Measurements from ENCODE around the gene NEK6. TPM values are rescaled to one million over a fixed set of nuclear protein-coding genes. Genes with fewer than 3 reads are reported as not detected.

NEK6 gene
- total and polyA plus RNA-seq, 9 of the 15 experiments (the other 6 are each of a cell fraction or from before 2014, with no cell fraction given): 3.1 to 19.0 (median 8.4) TPM

DNA sequence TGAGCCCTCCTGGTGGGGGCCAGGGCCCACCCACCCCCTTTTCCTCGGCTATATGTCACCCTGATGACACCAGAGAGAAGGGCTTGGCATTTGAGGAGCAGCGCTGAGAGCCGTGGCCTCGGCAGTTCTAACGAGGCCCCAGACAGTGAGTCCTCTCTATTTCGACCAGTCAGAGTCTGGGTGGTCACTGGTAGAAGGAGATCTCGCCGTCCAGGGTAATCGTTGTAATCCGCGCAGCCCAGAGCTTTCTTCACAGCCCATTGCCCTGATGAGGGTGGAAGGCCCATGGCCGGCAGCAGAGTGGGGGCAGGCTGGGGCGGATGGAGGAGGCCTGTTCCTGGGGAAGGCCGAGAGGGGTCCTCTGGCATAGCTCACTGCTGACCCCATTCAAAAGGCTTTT is 87.3 kb downstream of the NEK6 start:
- no peaks in the 10 kb centered on the region for H3K79me2 ChIP-seq (ENCODE audit: control insufficient read depth, insufficient read depth, low read length)
- H4K20me1 ChIP-seq (replicated peaks; ENCODE audit: control insufficient read depth, insufficient read depth, low read length): peaks cover 4% of the 10 kb centered on the region; the same call in 1 of the 2 replicates
- H3K27me3 ChIP-seq (ENCODE audit: control insufficient read depth in 2 of 2, insufficient read depth in 2 of 2, low read length in 2 of 2): no peaks in the 10 kb centered on the region
- in situ Hi-C loops (cut with MboI) (no loop called here), intact Hi-C loops (cut with micrococcal nuclease) (no loop called here)
- CTCF ChIA-PET (ENCODE audit: low intra/inter-chr PET ratio): no interaction called here
- no peak overlapping the region for H3K9ac ChIP-seq (ENCODE audit: insufficient read depth in 1 of 2, low read depth in 2 of 2, low read length in 2 of 2)
- H2AFZ ChIP-seq (ENCODE audit: low read depth, low read length): no peak overlapping the region
- no peak for FAIRE-seq
- no peak for ATAC-seq
- H3K9me3 ChIP-seq (replicated peaks; ENCODE audit: control insufficient read depth, insufficient read depth, low read depth, low read length): no peaks in the 10 kb centered on the region
- POLR2A ChIA-PET: interaction anchor here (0.7 to 0.9 kb wide), 3 partner anchors 8 to 42 kb away, joined by 3 to 4 read pairs (median 4); no protein-coding TSS in a partner anchor
- 83% methylated on average over 11 of the region's 14 CpGs for WGBS (ENCODE audit: insufficient coverage, low coverage, missing lambda C conversion rate)
- BruUV-seq (replicated peaks): no TSS peak
- no peak overlapping the region for H3K4me3 ChIP-seq
- peaks cover 3% of the 10 kb centered on the region for H3K9me1 ChIP-seq (ENCODE audit: control insufficient read depth, insufficient read depth, low read length)
- H3K4me1 ChIP-seq (replicated peaks in 1 of 2; ENCODE audit: control insufficient read depth in 2 of 2, insufficient read depth in 2 of 2, low read length in 2 of 2): peaks cover 0 to 38% of the 10 kb centered on the region in 2 experiments; a peak in 3 of 5 replicates
- peaks cover 41% of the 10 kb centered on the region; the same call in 1 of the 3 replicates for H3K36me3 ChIP-seq (ENCODE audit: control insufficient read depth, insufficient read depth, low read length)
- no peak for DNase-seq (ENCODE audit: extremely low read depth in 1 of 4, low spot score in 3 of 4)
- no peak overlapping the region for H3K4me2 ChIP-seq (ENCODE audit: insufficient read depth, low read length)
- H3K27ac ChIP-seq (ENCODE audit: extremely low read depth, low read depth, low read length): no peak overlapping the region
- TF ChIP-seq C11orf30 (IDR thresholded peaks at IDR 0.05; ENCODE audit: low read depth): no peak
- no peak for TF ChIP-seq TFAM (CRISPR knock-in tag; conservative IDR thresholded peaks at IDR 0.05)
- no peak for TF ChIP-seq MCM2 (IDR thresholded peaks at IDR 0.05; ENCODE audit: low read depth)
- no peak for TF ChIP-seq RERE (CRISPR knock-in tag; IDR thresholded peaks at IDR 0.05; ENCODE audit: borderline replicate concordance)
- TF ChIP-seq ZNF668 (CRISPR knock-in tag; IDR thresholded peaks at IDR 0.05): no peak
- TF ChIP-seq RBM25 (IDR thresholded peaks at IDR 0.05; ENCODE audit: low read depth, low read length, severe bottlenecking): no peak
- TF ChIP-seq CHD4 (IDR thresholded peaks at IDR 0.05; ENCODE audit: insufficient read depth, insufficient replicate concordance, low read depth, low read length, poor library complexity, severe bottlenecking): no peak
- no peak for TF ChIP-seq SMARCC2 (IDR thresholded peaks at IDR 0.05; ENCODE audit: low read depth)
- no peak for TF ChIP-seq CBX2 (IDR thresholded peaks at IDR 0.05; ENCODE audit: insufficient read depth, low read length, poor library complexity, severe bottlenecking)
- TF ChIP-seq ARNT (IDR thresholded peaks at IDR 0.05): no peak
- TF ChIP-seq PPARD (CRISPR knock-in tag; IDR thresholded peaks at IDR 0.05): no peak
- TF ChIP-seq ZFX (CRISPR knock-in tag; IDR thresholded peaks at IDR 0.05): no peak

Data from K562 (cell line).